Astrocyte (in vitro differentiated cells and primary cell): ENCODE data around the gene CAND2. TPM values are rescaled to one million over a fixed set of nuclear protein-coding genes. Genes with fewer than 3 reads are reported as not detected.

Experiments used
- DNase-seq: peaks from one replicate; pipeline ENCODE4 v3.0.0-alpha.2; 2010; ENCODE audit warnings: low read depth
- FAIRE-seq: peaks from 2 replicates; lab custom pipeline; 2011; peaks lifted over from hg19 to GRCh38; lab: Jason Lieb, UNC
- H2AFZ ChIP-seq: 2 replicates; pipeline ENCODE4 v1.6.0; 2012; ENCODE audit warnings: low read depth, low read length, inconsistent platforms
- H3K27ac ChIP-seq: 2 replicates; pipeline ENCODE4 v1.5.1; 2011; ENCODE audit warnings: low read depth, low read length, inconsistent platforms
- H3K27me3 ChIP-seq: 2 replicates; pipeline ENCODE4 v1.6.0; 2011; ENCODE audit warnings: low read length, inconsistent platforms; ENCODE audit not compliant: insufficient read depth
- H3K36me3 ChIP-seq: 2 replicates; pipeline ENCODE4 v1.5.1; 2011; ENCODE audit warnings: low read length, inconsistent platforms; ENCODE audit not compliant: insufficient read depth
- H3K4me1 ChIP-seq: 2 replicates; pipeline ENCODE4 v1.5.1; 2011; ENCODE audit warnings: low read length, inconsistent platforms; ENCODE audit not compliant: insufficient read depth
- H3K4me2 ChIP-seq: 2 replicates; pipeline ENCODE4 v1.6.0; 2012; ENCODE audit warnings: low read length, inconsistent platforms
- H3K4me3 ChIP-seq: 2 replicates; pipeline ENCODE4 v1.5.1; 2011; ENCODE audit warnings: low read depth, mild to moderate bottlenecking, low read length, inconsistent platforms; ENCODE audit not compliant: insufficient read depth
- H3K79me2 ChIP-seq: 2 replicates; pipeline ENCODE4 v1.6.0; 2012; ENCODE audit warnings: mild to moderate bottlenecking, low read length, inconsistent platforms; ENCODE audit not compliant: insufficient read depth
- H3K9ac ChIP-seq: 2 replicates; pipeline ENCODE4 v1.6.0; 2012; ENCODE audit warnings: mild to moderate bottlenecking, low read length, inconsistent platforms
- H3K9me3 ChIP-seq: 2 replicates; pipeline ENCODE4 v1.5.1; 2012; ENCODE audit warnings: low read depth, mild to moderate bottlenecking, low read length, inconsistent platforms; ENCODE audit not compliant: insufficient read depth
- H4K20me1 ChIP-seq: 2 replicates; pipeline ENCODE4 v1.6.0; 2012; ENCODE audit warnings: low read length, inconsistent platforms; ENCODE audit not compliant: insufficient read depth
- H3K27ac Mint-ChIP-seq: one replicate; pipeline ENCODE4 v1.8.0; 2021; ENCODE audit warnings: mild to moderate bottlenecking, mixed read lengths; ENCODE audit not compliant: unreplicated experiment
- H3K27me3 Mint-ChIP-seq: one replicate; pipeline ENCODE4 v1.8.0; 2021; ENCODE audit warnings: low read depth, mixed read lengths; ENCODE audit not compliant: unreplicated experiment
- H3K36me3 Mint-ChIP-seq: one replicate; pipeline ENCODE4 v1.8.0; 2021; ENCODE audit warnings: low read depth, mixed read lengths; ENCODE audit not compliant: unreplicated experiment
- H3K4me1 Mint-ChIP-seq: one replicate; pipeline ENCODE4 v1.8.0; 2021; ENCODE audit warnings: low read depth, mixed read lengths; ENCODE audit not compliant: unreplicated experiment
- H3K4me3 Mint-ChIP-seq: one replicate; pipeline ENCODE4 v1.8.0; 2021; ENCODE audit warnings: mild to moderate bottlenecking, moderate library complexity, mixed read lengths; ENCODE audit not compliant: unreplicated experiment
- H3K9me3 Mint-ChIP-seq: one replicate; pipeline ENCODE4 v1.8.0; 2021; ENCODE audit warnings: mild to moderate bottlenecking, mixed read lengths; ENCODE audit not compliant: unreplicated experiment
- CTCF ChIP-seq: IDR thresholded peaks from 2 replicates; pipeline ENCODE4 v1.5.1; 2011; ENCODE audit warnings: low read depth, mild to moderate bottlenecking, inconsistent platforms, low read length, moderate library complexity; ENCODE audit not compliant: insufficient read depth
- EZH2 ChIP-seq: IDR thresholded peaks from 2 replicates; pipeline ENCODE4 v1.6.1; 2012; ENCODE audit warnings: mild to moderate bottlenecking, low read length, inconsistent platforms; ENCODE audit not compliant: insufficient read depth
- total RNA-seq: library from RNA; stranded (reverse); gene quantifications from 2 replicates; pipeline ENCODE4 v1.2.1, GENCODE V29; 2021

CAND2 gene
- total RNA-seq, 1 donor from 2014 or later, result 4.6 TPM

GRCh38 chr3:12797892-12798558 lies 1.5 kb downstream of the CAND2 start:
- no peak overlapping the region for H3K4me3 ChIP-seq
- peaks cover 5% of the 10 kb centered on the region for H3K4me1 ChIP-seq
- no peak for FAIRE-seq
- Mint-ChIP-seq H3K4me1 (no peaks in the 10 kb centered on the region), H3K9me3 (no peaks in the 10 kb centered on the region), H3K4me3 (peak overlapping the region; percentile 34), H3K27ac (no peak overlapping the region), H3K36me3 (no peaks in the 10 kb centered on the region), H3K27me3 (peaks cover 10% of the 10 kb centered on the region)
- no peak overlapping the region for H3K27ac ChIP-seq
- no peak overlapping the region for H3K9ac ChIP-seq
- no peaks in the 10 kb centered on the region for H3K9me3 ChIP-seq
- no peaks in the 10 kb centered on the region for H3K36me3 ChIP-seq
- TF ChIP-seq CTCF, result no peak
- no peak for TF ChIP-seq EZH2
- H3K27me3 ChIP-seq, result no peaks in the 10 kb centered on the region
- H2AFZ ChIP-seq, result no peak overlapping the region
- no peaks in the 10 kb centered on the region for H3K79me2 ChIP-seq
- no peak overlapping the region for H3K4me2 ChIP-seq
- no peak for DNase-seq
- no peaks in the 10 kb centered on the region for H4K20me1 ChIP-seq

- H3K27ac Mint-ChIP-seq, result no peak overlapping the region
Measured at GRCh38 chr3:12798559-12799179, 2.2 kb downstream of the CAND2 start.

More at GRCh38 chr3:12798559-12799179, 2.2 kb downstream of the CAND2 start:
- no peaks in the 10 kb centered on the region for H3K27me3 ChIP-seq
- H3K79me2 ChIP-seq, result no peaks in the 10 kb centered on the region
- H3K27me3 Mint-ChIP-seq, result peaks cover 8% of the 10 kb centered on the region
- H3K4me1 ChIP-seq, result peaks cover 5% of the 10 kb centered on the region
- H3K4me1 Mint-ChIP-seq, result no peaks in the 10 kb centered on the region
- H2AFZ ChIP-seq, result no peak overlapping the region
- no peak for TF ChIP-seq CTCF
- TF ChIP-seq EZH2, result no peak
- H3K4me3 Mint-ChIP-seq, result no peak overlapping the region
- H3K9me3 ChIP-seq, result no peaks in the 10 kb centered on the region
- no peaks in the 10 kb centered on the region for H3K36me3 ChIP-seq
- peaks cover 3% of the 10 kb centered on the region for H3K36me3 Mint-ChIP-seq
- FAIRE-seq, result no peak
- H4K20me1 ChIP-seq, result no peaks in the 10 kb centered on the region
- H3K4me2 ChIP-seq, result no peak overlapping the region
- H3K9me3 Mint-ChIP-seq, result no peaks in the 10 kb centered on the region
- no peak overlapping the region for H3K9ac ChIP-seq
- H3K27ac ChIP-seq, result no peak overlapping the region
- no peak for DNase-seq
- H3K4me3 ChIP-seq, result no peak overlapping the region
